HepG2 (cell line): Measurements from ENCODE around the gene MPG. TPM values are rescaled to one million over a fixed set of nuclear protein-coding genes. Genes with fewer than 3 reads are reported as not detected.
A peak's percentile ranks its signal among the peaks of the same experiment; 100 is the strongest.

Source experiments
- CBX2 ChIP-seq, 2 experiments: fragments of 200-600 bp in 1 of 2; sonication (generic); formaldehyde crosslinking in 1 of 2; IDR thresholded peaks; 2 replicates each; pipeline versions ENCODE4 v1.7.0 to v1.8.1; 2018 to 2022; ENCODE audit warnings: low read depth in 2 of 2, low read length in 1 of 2, mild to moderate bottlenecking in 1 of 2, missing genetic modification reagents in 1 of 2
- HCFC1 ChIP-seq: fragments of 150-350 bp; IDR thresholded peaks from 2 replicates; pipeline ENCODE4 v1.6.1; 2014; ENCODE audit warnings: low read depth, low read length
- IRX3 ChIP-seq: sonication (generic); formaldehyde crosslinking; IDR thresholded peaks from 2 replicates; pipeline ENCODE4 v1.8.1; 2023; ENCODE audit warnings: mild to moderate bottlenecking, low read depth, missing genetic modification reagents, borderline replicate concordance
- LCORL ChIP-seq, 2 experiments: fragments of 450-650 bp in 1 of 2; sonication (generic) in 1 of 2; formaldehyde crosslinking in 1 of 2; IDR thresholded peaks; 2 replicates each; pipeline versions ENCODE4 v1.5.0 to v1.6.1; 2017 to 2020; ENCODE audit warnings: antibody characterized with exemption in 1 of 2, missing genetic modification reagents in 1 of 2
- LRRFIP1 ChIP-seq: sonication (generic); formaldehyde crosslinking; conservative IDR thresholded peaks from 2 replicates; pipeline ENCODE4 v1.4.0; 2020; ENCODE audit warnings: missing genetic modification reagents
- MXI1 ChIP-seq: IDR thresholded peaks from 3 replicates; pipeline ENCODE4 v1.6.1; 2012; ENCODE audit warnings: low read depth, low read length, inconsistent platforms, borderline replicate concordance
- MYPOP ChIP-seq: sonication (generic); formaldehyde crosslinking; IDR thresholded peaks from 2 replicates; pipeline ENCODE4 v1.8.1; 2023; ENCODE audit warnings: mild to moderate bottlenecking, moderate library complexity, missing genetic modification reagents
- NR2F6 ChIP-seq, 2 experiments: IDR thresholded peaks; 2 replicates each; pipeline ENCODE4 v1.6.1; 2016; ENCODE audit warnings: antibody characterized with exemption in 1 of 2, mild to moderate bottlenecking in 1 of 2
- PHF20 ChIP-seq: sonication (generic); formaldehyde crosslinking; IDR thresholded peaks from 2 replicates; pipeline ENCODE4 v1.5.0; 2020; ENCODE audit warnings: mild to moderate bottlenecking, missing genetic modification reagents
- SP1 ChIP-seq, 2 experiments: fragments of 450-650 bp in 1 of 2; sonication (generic) in 1 of 2; formaldehyde crosslinking in 1 of 2; IDR thresholded peaks; 2 replicates each; pipeline versions ENCODE4 v1.4.0 to v1.6.1; 2016 to 2020; ENCODE audit warnings: missing genetic modification reagents in 1 of 2
- TGIF2 ChIP-seq: IDR thresholded peaks from 2 replicates; pipeline ENCODE4 v1.6.1; 2016; ENCODE audit warnings: control low read depth, missing compliant biosample characterization
- ZNF143 ChIP-seq: sonication (generic); formaldehyde crosslinking; IDR thresholded peaks from 2 replicates; pipeline ENCODE4 v1.4.0; 2020; ENCODE audit warnings: missing genetic modification reagents
- ZNF18 ChIP-seq: sonication (generic); formaldehyde crosslinking; IDR thresholded peaks from 2 replicates; pipeline ENCODE4 v1.8.0; 2022; ENCODE audit warnings: mild to moderate bottlenecking, missing genetic modification reagents; ENCODE audit not compliant: insufficient replicate concordance
- ZNF225 ChIP-seq: sonication (generic); formaldehyde crosslinking; IDR thresholded peaks from 2 replicates; pipeline ENCODE4 v1.4.0; 2020; ENCODE audit warnings: mild to moderate bottlenecking, missing genetic modification reagents
- ZNF672 ChIP-seq: sonication (generic); formaldehyde crosslinking; IDR thresholded peaks from 2 replicates; pipeline ENCODE4 v1.8.1; 2022; ENCODE audit warnings: missing genetic modification reagents
- ZNF746 ChIP-seq: sonication (generic); formaldehyde crosslinking; IDR thresholded peaks from 2 replicates; pipeline ENCODE4 v1.8.0; 2022; ENCODE audit warnings: mild to moderate bottlenecking, missing genetic modification reagents
- ZSCAN12 ChIP-seq: sonication (generic); formaldehyde crosslinking; IDR thresholded peaks from 2 replicates; pipeline ENCODE4 v1.9.0; 2021; ENCODE audit warnings: mild to moderate bottlenecking, missing genetic modification reagents
- ZSCAN21 ChIP-seq: sonication (generic); formaldehyde crosslinking; IDR thresholded peaks from 2 replicates; pipeline ENCODE4 v1.8.0; 2022; ENCODE audit warnings: mild to moderate bottlenecking, missing genetic modification reagents, moderate library complexity, borderline replicate concordance
- polyA plus RNA-seq, 8 experiments: library from polyadenylated mRNA; depleted of rRNA in 3 of 8; stranded (reverse) in 7 of 8; unstranded in 1 of 8; fragments of >200 nt; fragmentation: Illumina TruSeq in 4 of 8; extraction: Trizol in 4 of 8; gene quantifications; 2 replicates each; pipeline versions ENCODE4 v1.2.1 to v1.2.3, GENCODE V29; 2011 to 2016; ENCODE audit warnings: low read depth in 4 of 8, missing spikeins in 1 of 8, mixed read lengths in 1 of 8; ENCODE audit not compliant: insufficient read depth in 1 of 8
- total RNA-seq, 5 experiments: library from RNA; depleted of rRNA; stranded (reverse); fragments of >200 nt; fragmentation: Illumina TruSeq; extraction: Trizol; gene quantifications; 2 replicates each; pipeline ENCODE4 v1.2.3, GENCODE V29; 2016; ENCODE audit warnings: low read depth in 1 of 5

Gene MPG
- total and polyA plus RNA-seq, 2 of the 13 experiments (the other 11 are each of a cell fraction or from before 2014, with no cell fraction given) = 59.1 to 62.5 TPM

- TF ChIP-seq PHF20 = peak; percentile 49; the same call in 1 of the 2 replicates
- TF ChIP-seq NR2F6 (IDR thresholded peaks at IDR 0.05) = peak; percentile 41; the same call in 1 of the 2 replicates
- peak; percentile 40; the same call in 1 of the 2 replicates for TF ChIP-seq NR2F6 (CRISPR knock-in tag; IDR thresholded peaks at IDR 0.05)
- no peak for TF ChIP-seq CBX2 (IDR thresholded peaks at IDR 0.05; ENCODE audit: low read depth, low read length)
- TF ChIP-seq CBX2 (CRISPR knock-in tag; IDR thresholded peaks at IDR 0.05; ENCODE audit: low read depth) = no peak
- peak; percentile 50; the same call in 1 of the 2 replicates for TF ChIP-seq ZNF746 (CRISPR knock-in tag)
- peak; percentile 44; the same call in 1 of the 3 replicates for TF ChIP-seq MXI1
- no peak for TF ChIP-seq ZSCAN12
- TF ChIP-seq ZNF18 = peak; percentile 65
- no peak for TF ChIP-seq ZNF143 (CRISPR knock-in tag)
- no peak for TF ChIP-seq SP1 (IDR thresholded peaks at IDR 0.05)
- TF ChIP-seq SP1 (CRISPR knock-in tag; IDR thresholded peaks at IDR 0.05) = peak; percentile 9; the same call in 1 of the 2 replicates
- TF ChIP-seq HCFC1 = no peak
- TF ChIP-seq ZNF672 (CRISPR knock-in tag) = no peak
- TF ChIP-seq LCORL (IDR thresholded peaks at IDR 0.05) = no peak
- TF ChIP-seq LCORL (CRISPR knock-in tag; IDR thresholded peaks at IDR 0.05) = peak; percentile 61; the same call in 1 of the 2 replicates
- TF ChIP-seq TGIF2 (CRISPR knock-in tag) = peak; percentile 76
- TF ChIP-seq LRRFIP1 (CRISPR knock-in tag) = no peak
- TF ChIP-seq MYPOP (CRISPR knock-in tag) = 0 out of 2 replicates have a peak, but pooled peaks have one; percentile 22
- TF ChIP-seq IRX3 (CRISPR knock-in tag) = no peak
- no peak for TF ChIP-seq ZSCAN21
- peak; percentile 62; the same call in 1 of the 2 replicates for TF ChIP-seq ZNF225 (CRISPR knock-in tag)
Observed at GRCh38 chr16:75580-76501, 2.2 kb upstream of the MPG start (continued).
